T-helper 1 cell (primary cell): ENCODE results near the gene CLEC4G.
"Not testable (repeated sequence)": the region's sequence is repeated elsewhere in the genome, so short reads cannot be mapped to it uniquely, and the experiment has no call there.

Experiments used
- DNase-seq, 5 donors: peaks; one replicate each; pipeline ENCODE4 v3.0.0-alpha.2; 2012 to 2020

The CLEC4G gene

DNA sequence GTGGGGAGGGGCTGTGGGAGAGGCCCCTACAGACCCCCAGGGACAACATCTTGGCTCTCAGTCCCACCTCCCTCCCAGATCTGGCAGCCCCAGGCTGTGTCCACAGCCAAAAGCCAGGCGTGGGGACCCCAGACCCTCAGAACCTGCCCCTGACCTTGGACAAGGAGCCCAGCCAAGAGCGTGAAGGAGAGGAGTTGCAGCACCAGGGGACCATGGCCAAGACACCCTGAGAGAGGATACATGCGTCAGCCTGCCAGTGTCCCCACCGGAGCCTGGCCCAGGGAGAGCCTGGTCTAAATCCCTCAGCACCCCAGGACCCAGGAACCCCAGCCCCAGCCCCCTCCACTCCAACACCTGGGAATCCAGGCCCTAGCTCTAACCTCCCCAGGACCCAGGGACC, 14.4 kb upstream of the CLEC4G start:
- not testable (repeated sequence) for DNase-seq

DNA sequence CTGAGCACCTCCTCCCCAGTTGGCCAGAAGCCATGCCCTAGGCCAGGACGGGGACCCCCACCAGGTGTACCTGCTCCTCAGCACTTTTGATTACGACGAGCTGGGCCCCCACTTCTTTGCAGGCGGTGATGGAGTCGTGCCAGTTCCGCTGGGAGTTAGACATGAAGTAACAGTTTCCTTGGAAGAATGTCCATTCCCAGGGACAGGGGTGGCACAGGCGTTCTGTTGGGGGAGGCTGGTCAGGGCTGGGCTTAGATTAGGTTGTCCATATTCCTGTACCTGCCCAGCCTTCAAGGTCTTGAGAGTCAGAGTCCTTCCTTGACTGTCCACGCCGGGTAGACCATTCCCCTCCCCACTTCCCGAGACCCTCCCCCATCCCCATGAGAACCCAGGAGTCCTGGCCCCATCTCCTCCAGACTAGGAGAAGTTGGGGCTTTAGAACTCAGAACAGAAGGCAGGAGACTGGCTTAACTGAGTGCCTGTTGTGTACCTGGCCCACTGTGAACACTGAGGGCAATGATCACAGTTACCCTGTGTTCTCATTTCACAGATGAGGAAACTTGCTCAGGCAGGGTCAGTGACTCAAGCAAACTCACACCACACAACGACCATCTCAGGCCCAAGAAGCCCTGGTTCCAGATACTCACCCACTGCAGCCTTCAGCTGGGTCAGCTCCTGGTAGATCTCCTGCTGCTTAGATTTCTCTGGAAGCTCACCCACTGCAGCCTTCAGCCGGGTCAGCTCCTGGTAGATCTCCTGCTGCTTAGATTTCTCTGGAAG, 13.2 kb upstream of the CLEC4G start:
- no peak for DNase-seq

DNA sequence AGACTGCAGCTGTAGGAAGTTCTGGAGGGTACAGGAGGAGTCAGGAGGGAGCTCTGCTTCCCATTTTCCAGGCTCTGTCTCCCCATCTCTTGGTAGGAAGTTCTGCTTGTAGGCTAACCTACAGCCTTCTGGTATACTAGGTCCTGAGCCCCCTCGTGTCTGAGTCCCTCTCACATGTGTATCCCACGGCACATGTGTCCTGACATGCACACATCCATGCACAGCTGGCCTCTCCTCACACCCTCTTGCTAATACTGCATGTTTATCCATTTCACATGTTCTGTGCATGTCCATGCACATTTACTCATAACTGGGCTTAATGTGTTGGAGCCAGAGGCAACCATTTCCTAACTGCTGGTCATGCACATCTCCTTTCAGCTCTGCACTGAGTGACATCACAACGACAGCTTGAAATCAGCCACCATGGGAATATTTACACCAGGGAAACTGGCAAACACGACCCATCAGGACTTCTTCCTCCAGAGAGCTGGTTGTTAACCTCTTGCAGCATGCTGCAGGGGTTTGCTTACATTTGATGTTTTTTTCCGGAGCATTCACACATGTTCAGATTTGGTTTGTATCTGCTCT, 12.4 kb upstream of the CLEC4G start:
- no peak for DNase-seq

DNA sequence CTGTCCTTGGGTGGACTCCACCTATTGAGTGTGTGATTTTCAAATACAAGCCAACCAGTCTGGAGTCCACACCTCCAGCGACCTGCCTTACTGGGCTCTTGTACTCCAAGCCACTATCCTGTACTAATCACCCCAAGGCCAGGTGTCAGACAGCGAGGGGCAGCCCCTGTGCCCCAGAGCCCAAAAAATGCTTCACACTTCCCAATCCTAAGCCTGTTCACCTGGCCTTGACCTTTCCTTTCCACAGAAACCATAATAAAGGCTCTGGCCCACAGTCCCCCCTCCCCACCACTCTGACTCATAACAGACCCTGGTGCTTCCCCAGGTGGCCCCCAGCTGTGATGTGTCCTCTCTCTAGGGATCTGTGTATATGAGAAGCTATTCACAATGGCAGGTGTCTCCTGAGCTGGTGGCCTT, 11.5 kb upstream of the CLEC4G start:
- DNase-seq = no peak

DNA sequence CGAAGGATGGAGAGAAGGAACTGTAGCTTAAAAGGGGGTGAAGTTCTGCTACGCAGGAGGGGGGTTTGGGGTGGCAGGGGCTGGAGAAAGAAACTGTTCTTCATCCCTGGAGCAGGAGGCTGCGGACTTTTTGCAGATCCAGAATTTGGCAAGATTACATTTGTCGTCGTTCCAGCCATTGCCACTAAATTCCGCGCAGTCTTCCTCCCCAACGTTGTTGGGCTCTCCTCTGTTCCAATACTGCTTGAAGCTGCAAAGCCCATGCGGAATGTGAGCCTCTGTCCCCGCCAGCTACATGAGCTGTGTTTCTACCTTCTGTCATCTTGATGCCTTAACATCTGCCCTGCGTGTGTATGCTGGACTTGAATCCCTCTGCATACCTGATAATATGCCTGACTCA, 11.1 kb upstream of the CLEC4G start:
- no peak for DNase-seq

DNA sequence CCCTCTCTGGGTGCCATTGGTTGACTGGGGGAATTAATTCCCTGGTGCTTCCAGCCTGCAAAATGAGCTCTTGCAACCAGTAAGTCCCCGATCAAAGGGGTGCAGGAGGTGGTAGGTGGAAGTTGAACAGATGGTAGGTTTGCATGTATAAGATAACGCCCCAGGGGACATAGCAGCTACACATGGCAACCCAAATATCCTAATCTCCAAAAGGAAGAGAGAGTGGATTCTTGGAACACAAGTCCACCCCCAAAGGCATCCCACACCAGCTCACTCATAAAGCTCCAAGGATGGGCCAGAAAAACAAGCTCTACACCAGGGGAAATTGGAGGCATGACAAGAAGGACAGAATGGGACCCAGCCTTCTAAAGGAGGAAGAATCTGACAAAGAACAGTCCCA, 10.7 kb upstream of the CLEC4G start:
- DNase-seq = no peak

DNA sequence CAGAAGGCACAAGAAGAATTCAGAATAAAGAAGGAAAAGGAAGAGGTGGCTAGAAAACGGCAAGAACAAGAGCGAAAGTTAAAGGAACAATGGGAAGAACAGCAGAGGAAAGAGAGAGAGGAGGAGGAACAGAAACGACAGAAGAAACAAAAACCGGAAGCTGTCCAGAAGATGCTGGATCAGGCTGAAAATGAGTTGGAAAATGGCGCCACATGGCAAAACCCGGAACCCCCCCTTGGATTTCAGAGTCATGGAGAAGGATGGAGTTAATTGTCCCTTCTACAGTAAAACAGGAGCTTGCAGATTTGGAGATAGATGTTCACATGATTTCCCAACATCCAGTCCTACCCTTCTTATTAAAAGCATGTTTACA, 8.8 kb upstream of the CLEC4G start:
- DNase-seq = no peak

DNA sequence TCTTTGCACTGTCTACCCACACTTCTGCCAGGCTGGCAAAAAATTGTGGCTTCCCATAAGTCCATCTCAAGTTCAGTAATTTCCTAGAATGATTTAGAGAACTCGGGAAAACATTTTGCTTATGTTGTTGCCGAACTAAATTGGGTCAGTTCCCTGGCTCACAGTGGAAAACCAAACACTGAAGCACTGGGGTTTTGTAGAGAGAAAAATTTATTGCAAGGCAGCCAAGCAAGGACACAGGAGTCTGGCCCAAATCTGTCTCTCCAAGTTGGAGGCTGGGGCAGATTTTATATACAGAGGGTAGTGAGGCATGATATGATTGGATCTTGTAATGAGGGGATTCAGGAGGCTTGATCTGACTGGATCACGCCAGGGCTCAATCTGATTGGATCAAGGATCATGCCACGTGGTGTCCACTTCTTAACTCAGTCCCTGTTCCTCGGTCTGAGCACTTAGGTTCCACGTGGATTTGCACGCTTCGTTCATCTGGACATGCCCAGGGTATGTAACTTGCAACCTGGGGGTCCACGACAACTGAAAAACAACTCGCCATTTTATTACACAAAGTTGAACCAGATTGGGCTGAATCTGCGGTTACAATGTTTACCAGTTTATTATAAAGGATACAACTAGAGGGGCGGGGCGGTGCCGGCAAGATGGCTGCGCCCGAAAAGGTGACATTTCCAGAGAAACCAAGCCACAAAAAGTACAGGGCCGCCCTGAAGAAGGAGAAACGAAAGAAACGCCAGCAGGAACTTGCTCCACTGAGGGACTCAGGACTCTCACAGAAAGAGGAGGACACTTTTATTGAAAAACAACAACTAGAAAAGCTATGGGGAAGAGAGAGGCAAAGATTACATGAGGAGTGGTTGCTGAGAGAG, 8.1 kb upstream of the CLEC4G start:
- DNase-seq = no peak

DNA sequence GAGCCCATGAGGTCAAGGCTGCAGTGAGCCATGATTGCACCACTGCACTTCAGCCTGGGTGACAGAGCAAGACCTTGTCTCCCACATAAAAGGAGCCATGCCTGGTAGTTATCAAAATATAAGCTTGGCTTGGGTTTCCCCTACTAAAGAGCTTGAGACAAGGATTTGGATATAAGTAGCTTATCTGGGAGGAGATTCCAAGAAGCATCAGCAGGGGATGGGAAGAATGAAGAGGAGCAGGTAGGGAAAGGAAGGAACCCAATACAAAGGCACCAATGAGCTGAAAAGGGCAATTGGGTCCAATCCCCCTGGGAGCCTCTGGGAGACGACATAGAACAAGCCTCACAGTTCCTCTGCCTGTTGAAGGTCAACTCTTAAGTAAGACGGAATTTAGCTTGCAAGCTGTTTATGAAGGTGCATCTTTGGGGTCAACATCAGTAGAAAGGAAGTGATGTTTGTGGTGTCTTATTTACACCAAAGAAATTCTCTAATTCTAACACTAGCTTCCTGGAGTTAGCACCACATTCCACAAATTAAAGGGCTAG, 7.4 kb upstream of the CLEC4G start:
- no peak for DNase-seq

DNA sequence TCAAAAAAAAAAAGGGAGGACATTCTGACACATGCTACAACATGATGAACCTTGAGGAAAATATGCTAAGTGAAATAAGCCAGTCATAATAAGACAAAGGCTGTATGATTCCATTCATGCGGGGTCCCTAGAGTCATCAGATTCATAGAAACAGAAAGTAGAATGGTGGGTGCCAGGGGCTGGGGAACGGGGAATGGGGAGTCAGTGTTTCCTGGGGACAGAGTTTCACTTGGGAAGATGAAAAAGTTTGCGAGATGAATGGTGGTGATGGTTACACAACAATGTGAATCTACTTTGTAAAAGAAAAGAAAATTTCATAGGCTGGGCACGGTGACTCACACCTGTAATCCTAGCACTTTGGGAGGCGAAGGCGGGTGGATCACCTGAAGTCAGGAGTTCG, 6.1 kb upstream of the CLEC4G start:
- no peak for DNase-seq

DNA sequence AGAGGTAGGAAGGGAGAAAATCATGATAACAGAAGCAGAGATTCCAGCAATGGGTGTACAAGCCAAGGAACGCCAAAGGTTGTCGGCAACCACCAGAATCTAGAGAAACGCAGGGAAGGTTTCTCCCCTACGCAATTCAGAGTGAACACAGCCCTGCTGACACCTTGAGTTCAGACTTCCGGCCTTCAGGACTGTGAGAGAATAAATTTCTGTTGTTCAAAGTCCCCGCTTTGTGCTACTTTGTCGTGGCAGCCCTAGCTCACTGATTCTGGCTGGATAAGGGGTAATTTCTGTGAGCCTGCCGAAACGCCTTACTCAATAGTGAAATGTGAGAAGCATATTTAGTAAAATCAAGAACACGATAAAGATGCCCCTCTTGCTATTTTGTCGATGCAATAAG, 5.3 kb upstream of the CLEC4G start:
- DNase-seq = no peak

DNA sequence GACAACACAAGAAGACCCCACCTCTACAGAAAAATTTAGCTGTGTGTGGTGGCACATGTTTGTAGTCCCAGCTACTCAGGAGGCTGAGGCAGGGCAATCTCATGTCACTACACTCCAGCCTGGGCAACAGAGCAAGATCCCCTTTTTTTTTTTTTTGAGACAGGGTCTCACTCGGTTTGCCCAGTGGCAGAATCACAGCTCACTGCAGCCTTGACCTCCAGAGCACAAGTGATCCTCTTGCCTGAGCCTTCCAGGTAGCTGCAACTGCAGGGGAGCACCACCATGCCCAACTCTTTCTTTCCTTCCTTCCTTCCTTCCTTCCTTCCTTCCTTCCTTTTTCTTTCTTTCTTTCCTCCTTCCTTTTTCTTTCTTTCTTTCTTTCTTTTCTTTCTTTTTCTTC, 4.2 kb upstream of the CLEC4G start:
- no peak for DNase-seq

DNA sequence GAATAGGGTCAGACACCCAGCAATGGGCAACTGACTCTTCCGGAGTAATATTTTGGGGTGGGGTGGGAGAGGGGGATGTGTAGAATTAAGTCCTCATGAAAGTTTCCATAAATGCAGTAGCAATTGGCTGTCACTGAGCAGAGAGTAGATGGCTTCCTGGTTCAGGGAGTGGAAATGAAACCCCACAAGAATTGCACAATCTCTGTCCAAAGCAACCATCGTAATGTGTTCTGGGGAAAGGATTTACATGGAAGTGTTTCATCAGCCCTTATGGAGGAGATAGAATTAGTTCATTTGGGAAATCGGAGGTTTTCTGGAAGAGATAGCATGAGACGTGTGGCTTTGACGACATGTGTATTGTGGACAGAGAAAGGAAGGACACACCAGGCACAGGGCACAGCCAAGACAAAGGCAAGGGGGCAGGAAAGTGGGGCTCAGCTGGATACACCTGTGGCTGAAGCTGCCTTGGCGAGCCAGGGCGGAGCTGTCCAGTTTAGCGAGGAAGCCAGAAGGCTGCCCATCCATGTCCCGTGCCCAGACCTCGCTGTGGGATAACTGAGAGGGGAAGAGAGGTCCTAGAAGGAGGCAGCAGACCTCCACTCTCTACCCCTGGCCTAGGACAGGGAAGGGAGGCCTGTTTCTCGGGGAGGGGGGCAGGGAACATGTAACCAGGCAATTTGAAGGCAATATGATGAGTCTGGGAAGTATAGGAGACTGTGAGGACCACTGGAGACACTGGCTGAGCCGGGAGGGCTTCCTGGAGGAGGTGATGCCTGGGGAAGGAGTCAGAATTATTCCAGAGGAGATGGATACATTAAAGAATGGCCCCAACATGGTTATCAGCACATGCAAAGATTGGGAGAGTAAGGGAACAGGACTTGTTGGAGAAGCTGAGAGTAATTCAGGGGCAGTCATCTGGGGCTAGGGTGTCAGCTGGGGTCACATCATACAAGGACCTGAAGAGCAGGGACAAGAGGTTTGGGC, 2.6 kb upstream of the CLEC4G start:
- no peak for DNase-seq

DNA sequence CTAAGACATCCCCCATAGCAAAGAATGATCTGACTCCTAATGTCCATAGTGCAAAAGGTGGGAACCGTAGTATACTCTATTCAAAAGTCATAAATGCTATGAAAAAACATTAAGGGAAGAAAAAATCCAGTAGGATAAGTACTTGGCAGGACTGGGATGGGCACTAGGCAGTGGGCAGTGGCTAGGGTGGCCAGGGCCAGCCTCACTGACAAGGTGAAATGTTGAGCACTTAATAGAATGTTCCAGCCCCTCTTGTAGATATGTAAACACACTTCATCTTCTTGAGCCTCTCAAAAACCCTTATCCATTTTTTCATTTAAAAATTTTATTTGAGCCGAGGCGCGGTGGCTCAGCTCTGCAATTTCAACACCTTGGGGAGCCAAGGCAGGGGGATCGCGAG, 1.5 kb upstream of the CLEC4G start:
- no peak for DNase-seq

DNA sequence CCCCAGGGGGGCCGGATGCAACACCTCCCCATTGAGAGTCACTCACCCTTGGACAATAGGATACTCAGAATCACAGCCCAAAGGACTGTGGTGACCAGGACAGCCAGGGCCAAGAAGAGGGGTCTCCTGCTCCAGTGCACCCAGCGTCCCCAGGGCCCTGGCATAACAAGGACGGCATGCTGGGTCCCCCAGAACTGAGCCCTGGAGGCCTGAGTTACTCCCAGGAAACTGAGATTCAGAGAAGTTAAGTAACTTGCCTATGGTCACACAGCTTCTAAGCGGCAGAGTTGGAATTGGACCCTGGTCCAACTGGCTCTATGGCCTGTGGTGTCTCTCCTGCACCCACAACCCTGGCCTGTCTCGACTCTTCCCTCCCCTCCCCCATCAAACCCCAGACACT, 295 bp downstream of the CLEC4G start:
- DNase-seq = no peak

DNA sequence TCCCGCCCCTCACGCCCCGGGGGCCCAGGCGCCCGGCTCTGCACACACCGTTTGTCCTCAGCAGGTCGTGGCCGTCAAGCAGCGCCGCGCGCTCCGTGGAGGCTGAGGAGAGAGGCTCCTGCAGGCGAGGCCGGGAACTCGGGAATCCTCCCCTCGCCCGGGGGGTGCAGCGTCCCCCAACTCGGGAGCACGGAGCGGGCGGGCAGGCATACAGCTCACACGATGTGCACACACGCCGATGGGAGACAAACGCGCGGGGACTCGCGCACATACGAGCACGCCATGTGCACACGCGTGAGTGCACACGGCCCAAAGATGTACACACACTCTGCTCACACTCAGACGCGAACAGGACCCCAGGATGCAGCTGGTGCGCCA, 703 bp downstream of the CLEC4G start:
- no peak for DNase-seq

DNA sequence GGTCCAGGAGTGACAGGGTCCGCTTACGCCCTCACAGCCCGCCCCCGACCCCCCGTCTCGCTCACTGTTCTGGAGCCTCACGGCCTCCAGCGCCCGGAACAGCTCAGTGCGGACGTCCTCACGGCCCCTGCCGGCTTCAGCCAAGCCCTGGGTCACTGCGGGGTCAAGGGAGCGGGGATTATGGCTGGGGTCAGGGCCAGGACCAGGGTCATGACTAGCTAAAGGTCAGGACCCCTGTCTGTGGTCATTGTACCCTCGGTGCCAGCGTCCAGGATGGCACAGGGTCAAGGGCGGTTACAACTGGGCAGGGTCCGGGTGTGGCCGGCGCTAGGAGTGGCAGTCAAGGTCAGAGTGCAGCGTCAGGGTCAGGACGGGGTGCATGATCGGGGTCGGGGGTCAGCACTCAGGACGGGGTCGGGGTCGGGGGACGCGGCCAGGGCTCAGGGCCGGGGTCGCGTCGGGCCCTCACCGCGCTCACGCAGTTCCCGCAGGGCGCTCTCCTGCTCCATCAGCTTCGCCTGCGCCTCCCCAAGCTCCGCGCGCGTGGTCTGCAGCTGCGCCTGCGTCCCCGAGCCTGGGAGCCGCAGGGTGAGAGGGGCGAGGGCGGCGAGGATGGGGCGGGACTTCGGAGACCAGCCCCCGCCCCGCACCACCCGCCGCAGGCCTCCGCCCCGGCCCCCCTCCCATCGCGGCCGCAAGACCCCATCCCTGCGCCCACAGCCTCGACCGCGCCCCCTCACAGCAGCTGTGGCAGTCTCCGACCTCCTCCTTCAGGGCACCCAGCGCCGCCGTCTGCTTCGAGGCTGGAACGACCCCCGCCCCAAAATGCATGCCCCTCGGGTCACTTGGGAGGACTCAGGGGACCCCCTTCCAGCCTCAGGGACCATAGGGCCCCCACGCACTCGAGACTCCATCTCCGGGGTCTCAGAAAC, 1.4 kb downstream of the CLEC4G start:
- DNase-seq = no peak

DNA sequence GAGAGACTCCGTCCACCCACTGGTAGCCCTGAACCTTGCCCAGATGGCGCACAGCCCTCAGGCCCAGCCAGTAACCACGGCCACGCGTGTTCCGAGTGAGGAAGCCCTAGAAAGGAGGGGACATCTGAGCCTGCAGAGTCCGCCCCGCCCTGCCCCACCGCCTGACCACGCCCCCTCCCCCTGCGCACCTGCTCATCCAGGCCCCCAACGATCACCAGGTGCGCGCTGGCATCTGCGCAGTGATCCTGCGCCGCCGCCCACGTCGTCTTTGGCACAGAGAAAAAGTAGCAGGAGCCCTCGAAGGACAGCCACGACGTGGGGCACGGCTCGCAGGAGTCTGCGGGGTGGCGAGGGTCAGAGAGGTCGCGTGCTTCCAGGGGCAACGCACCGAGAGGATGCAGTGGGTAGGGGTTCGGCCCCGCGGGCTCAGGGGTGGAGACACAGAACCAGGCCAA, 2.1 kb downstream of the CLEC4G start:
- no peak for DNase-seq

DNA sequence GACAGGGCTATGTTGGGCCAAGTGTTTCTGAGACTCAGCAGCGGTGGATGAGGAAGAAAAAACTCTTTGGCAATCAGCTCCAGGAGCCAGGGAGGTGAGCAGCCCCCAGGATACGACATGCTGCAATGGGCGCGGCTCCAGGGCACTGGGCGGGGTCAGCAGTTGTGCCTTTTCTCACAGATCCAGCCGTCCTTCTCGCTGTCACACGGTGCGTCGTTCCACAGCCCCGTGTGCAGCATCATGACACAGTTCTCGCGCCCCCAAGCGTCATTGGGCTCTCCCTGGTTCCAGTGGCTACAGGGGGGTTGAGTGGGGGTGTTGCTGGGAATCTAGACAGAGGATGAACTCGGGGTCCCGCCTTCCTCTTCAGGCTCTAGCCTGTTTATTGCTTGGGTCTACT, 2.7 kb downstream of the CLEC4G start:
- no peak for DNase-seq

DNA sequence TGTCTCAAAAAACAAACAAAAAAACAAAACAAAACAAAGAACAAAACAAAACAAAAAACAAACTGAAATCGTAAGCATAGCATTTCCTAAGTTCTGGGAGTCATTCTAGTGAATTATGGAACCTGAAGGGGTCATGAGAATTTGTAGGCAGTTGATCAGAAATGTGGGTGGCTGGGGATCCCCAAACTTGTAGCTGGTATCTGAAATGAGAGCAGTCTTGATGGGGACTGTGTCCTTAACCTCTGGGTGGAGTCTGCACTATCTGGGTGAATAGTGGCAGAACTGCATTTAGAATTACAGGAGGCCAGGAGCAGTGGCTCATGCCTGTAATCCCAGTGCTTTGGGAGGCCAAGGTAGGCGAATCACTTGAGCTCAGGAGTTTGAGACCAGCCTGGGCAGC, 6.1 kb downstream of the CLEC4G start:
- DNase-seq = no peak

DNA sequence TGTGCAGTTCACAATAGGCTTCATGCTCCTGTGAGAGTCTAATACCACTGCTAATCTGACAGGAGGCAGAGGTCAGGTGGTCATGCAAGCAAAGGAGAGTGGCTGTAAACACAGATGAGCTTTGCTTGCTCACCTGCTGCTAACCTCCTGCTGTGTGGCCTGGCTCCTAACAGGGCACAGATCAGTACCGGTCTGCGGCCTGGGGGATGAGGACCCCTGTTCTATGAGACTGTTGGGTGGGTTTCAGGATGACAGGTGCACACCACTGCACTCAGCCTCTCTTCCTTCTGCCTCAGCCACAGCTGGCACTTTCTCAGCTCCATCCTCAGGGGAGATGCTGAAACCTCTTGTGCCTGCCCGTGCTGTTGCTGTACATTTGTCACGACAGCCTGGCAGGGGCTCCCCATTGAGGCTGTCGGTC, 9.7 kb downstream of the CLEC4G start:
- DNase-seq = no peak
